ENCODE measurements around the gene BAD. TPM values are rescaled to one million over a fixed set of nuclear protein-coding genes. Genes with fewer than 3 reads are reported as not detected.
A peak's percentile ranks its signal among the peaks of the same experiment; 100 is the strongest.

Gene BAD
- total and polyA plus RNA-seq, 10 of the 15 experiments (the other 5 are each of a cell fraction or from before 2014, with no cell fraction given): 1.5 to 67.2 (median 39.6) TPM

- TF ChIP-seq, protein P1, sequence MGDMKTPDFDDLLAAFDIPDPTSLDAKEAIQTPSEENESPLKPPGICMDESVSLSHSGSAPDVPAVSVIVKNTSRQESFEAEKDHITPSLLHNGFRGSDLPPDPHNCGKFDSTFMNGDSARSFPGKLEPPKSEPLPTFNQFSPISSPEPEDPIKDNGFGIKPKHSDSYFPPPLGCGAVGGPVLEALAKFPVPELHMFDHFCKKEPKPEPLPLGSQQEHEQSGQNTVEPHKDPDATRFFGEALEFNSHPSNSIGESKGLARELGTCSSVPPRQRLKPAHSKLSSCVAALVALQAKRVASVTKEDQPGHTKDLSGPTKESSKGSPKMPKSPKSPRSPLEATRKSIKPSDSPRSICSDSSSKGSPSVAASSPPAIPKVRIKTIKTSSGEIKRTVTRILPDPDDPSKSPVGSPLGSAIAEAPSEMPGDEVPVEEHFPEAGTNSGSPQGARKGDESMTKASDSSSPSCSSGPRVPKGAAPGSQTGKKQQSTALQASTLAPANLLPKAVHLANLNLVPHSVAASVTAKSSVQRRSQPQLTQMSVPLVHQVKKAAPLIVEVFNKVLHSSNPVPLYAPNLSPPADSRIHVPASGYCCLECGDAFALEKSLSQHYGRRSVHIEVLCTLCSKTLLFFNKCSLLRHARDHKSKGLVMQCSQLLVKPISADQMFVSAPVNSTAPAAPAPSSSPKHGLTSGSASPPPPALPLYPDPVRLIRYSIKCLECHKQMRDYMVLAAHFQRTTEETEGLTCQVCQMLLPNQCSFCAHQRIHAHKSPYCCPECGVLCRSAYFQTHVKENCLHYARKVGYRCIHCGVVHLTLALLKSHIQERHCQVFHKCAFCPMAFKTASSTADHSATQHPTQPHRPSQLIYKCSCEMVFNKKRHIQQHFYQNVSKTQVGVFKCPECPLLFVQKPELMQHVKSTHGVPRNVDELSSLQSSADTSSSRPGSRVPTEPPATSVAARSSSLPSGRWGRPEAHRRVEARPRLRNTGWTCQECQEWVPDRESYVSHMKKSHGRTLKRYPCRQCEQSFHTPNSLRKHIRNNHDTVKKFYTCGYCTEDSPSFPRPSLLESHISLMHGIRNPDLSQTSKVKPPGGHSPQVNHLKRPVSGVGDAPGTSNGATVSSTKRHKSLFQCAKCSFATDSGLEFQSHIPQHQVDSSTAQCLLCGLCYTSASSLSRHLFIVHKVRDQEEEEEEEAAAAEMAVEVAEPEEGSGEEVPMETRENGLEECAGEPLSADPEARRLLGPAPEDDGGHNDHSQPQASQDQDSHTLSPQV (IDR thresholded peaks at IDR 0.05): no peak
- TF ChIP-seq RELA (IDR thresholded peaks at IDR 0.05; ENCODE audit: borderline replicate concordance, partially characterized antibody): no peak
- no peak for TF ChIP-seq SIN3A (IDR thresholded peaks at IDR 0.05; ENCODE audit: low read depth, low read length)
- peak; percentile 76; the same call in 1 of the 2 replicates for TF ChIP-seq HDGF (IDR thresholded peaks at IDR 0.05)
- TF ChIP-seq, protein P2, sequence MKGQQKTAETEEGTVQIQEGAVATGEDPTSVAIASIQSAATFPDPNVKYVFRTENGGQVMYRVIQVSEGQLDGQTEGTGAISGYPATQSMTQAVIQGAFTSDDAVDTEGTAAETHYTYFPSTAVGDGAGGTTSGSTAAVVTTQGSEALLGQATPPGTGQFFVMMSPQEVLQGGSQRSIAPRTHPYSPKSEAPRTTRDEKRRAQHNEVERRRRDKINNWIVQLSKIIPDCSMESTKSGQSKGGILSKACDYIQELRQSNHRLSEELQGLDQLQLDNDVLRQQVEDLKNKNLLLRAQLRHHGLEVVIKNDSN (IDR thresholded peaks at IDR 0.05; ENCODE audit: borderline replicate concordance, extremely low read length, insufficient read depth, low read depth, low read length): peak; percentile 20
- TF ChIP-seq NR2C2 (IDR thresholded peaks at IDR 0.05; ENCODE audit: borderline replicate concordance, control insufficient read depth, insufficient read length, low read depth): peak; percentile 67
- TF ChIP-seq, protein P3, sequence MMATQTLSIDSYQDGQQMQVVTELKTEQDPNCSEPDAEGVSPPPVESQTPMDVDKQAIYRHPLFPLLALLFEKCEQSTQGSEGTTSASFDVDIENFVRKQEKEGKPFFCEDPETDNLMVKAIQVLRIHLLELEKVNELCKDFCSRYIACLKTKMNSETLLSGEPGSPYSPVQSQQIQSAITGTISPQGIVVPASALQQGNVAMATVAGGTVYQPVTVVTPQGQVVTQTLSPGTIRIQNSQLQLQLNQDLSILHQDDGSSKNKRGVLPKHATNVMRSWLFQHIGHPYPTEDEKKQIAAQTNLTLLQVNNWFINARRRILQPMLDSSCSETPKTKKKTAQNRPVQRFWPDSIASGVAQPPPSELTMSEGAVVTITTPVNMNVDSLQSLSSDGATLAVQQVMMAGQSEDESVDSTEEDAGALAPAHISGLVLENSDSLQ (IDR thresholded peaks at IDR 0.05): no peak
- peak; percentile 98 for TF ChIP-seq NR2F1 (conservative IDR thresholded peaks at IDR 0.05)
- TF ChIP-seq CTCF (IDR thresholded peaks at IDR 0.05 in 2 of 3, conservative IDR thresholded peaks at IDR 0.05 in 1 of 3; ENCODE audit: control insufficient read depth in 2 of 3, extremely low read depth in 1 of 3, insufficient read depth in 1 of 3, low read depth in 3 of 3, low read length in 3 of 3): peak; percentile 47 to 55 (median 52)
- no peak for TF ChIP-seq USF2 (IDR thresholded peaks at IDR 0.05; ENCODE audit: borderline replicate concordance, low read depth, low read length)
- peak in 1 of 2 experiments; percentile 61; a peak in 1 of 3 replicates for TF ChIP-seq EGR1 (IDR thresholded peaks at IDR 0.05; ENCODE audit: borderline replicate concordance in 1 of 2, low read depth in 2 of 2, low read length in 2 of 2)
- TF ChIP-seq, protein P4, sequence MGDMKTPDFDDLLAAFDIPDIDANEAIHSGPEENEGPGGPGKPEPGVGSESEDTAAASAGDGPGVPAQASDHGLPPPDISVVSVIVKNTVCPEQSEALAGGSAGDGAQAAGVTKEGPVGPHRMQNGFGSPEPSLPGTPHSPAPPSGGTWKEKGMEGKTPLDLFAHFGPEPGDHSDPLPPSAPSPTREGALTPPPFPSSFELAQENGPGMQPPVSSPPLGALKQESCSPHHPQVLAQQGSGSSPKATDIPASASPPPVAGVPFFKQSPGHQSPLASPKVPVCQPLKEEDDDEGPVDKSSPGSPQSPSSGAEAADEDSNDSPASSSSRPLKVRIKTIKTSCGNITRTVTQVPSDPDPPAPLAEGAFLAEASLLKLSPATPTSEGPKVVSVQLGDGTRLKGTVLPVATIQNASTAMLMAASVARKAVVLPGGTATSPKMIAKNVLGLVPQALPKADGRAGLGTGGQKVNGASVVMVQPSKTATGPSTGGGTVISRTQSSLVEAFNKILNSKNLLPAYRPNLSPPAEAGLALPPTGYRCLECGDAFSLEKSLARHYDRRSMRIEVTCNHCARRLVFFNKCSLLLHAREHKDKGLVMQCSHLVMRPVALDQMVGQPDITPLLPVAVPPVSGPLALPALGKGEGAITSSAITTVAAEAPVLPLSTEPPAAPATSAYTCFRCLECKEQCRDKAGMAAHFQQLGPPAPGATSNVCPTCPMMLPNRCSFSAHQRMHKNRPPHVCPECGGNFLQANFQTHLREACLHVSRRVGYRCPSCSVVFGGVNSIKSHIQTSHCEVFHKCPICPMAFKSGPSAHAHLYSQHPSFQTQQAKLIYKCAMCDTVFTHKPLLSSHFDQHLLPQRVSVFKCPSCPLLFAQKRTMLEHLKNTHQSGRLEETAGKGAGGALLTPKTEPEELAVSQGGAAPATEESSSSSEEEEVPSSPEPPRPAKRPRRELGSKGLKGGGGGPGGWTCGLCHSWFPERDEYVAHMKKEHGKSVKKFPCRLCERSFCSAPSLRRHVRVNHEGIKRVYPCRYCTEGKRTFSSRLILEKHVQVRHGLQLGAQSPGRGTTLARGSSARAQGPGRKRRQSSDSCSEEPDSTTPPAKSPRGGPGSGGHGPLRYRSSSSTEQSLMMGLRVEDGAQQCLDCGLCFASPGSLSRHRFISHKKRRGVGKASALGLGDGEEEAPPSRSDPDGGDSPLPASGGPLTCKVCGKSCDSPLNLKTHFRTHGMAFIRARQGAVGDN (IDR thresholded peaks at IDR 0.05): no peak
- TF ChIP-seq YY1 (IDR thresholded peaks at IDR 0.05; ENCODE audit: low read depth, low read length): no peak
Measured at GRCh38 chr11:64305691-64306562, 21.5 kb upstream of the BAD start (continued).
